Measurements from ENCODE around the gene RPS5.

The RPS5 gene

GRCh38 chr19:58385891-58386575, 1.0 kb upstream of the RPS5 start:
- H3K4me1 Mint-ChIP-seq, result peaks cover 53% of the 10 kb centered on the region
- H3K27me3 Mint-ChIP-seq, result no peaks in the 10 kb centered on the region

GRCh38 chr19:58387338-58388174, 487 bp downstream of the RPS5 start:
- Mint-ChIP-seq H3K27me3 (no peaks in the 10 kb centered on the region), H3K27ac (peak overlapping the region; percentile 98), H3K4me1 (peaks cover 50% of the 10 kb centered on the region), H3K4me3 (peak overlapping the region; percentile 93), H3K36me3 (peaks cover 29% of the 10 kb centered on the region), H3K9me3 (no peaks in the 10 kb centered on the region)
- CTCF ChIA-PET, result interaction anchor here (0.6 kb wide), 1 partner anchor 44 kb away, joined by 3 read pairs; no protein-coding TSS in a partner anchor
- DNase-seq, result no peak

More at GRCh38 chr19:58385891-58386575, 1.0 kb upstream of the RPS5 start:
- peak overlapping the region; percentile 93 for H3K4me3 Mint-ChIP-seq
- CTCF ChIA-PET, result no interaction called here
- H3K36me3 Mint-ChIP-seq, result peaks cover 21% of the 10 kb centered on the region
- peak overlapping the region; percentile 98 for H3K27ac Mint-ChIP-seq
- peak; percentile 34 for DNase-seq
- H3K9me3 Mint-ChIP-seq, result no peaks in the 10 kb centered on the region

DNA sequence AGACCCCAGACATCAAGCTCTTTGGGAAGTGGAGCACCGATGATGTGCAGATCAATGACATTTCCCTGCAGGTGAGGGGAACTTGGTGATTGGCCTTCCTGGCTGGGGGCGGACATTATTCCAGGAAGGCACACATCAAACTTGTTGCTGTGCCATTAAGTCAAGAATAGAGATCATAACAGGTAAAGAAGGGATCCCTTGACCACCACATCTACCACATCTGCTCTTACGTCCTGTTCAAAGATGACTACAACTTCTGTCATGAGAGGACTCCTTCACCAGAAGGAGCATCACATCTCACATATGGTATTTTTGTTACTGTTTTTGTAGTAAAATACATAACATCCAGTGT, 1.1 kb downstream of the RPS5 start:
- Mint-ChIP-seq H3K4me3 (peak overlapping the region; percentile 93), H3K36me3 (peaks cover 34% of the 10 kb centered on the region), H3K9me3 (no peaks in the 10 kb centered on the region), H3K27ac (peak overlapping the region; percentile 83), H3K27me3 (no peaks in the 10 kb centered on the region), H3K4me1 (peaks cover 49% of the 10 kb centered on the region)
- CTCF ChIA-PET, result no interaction called here
- DNase-seq, result no peak

DNA sequence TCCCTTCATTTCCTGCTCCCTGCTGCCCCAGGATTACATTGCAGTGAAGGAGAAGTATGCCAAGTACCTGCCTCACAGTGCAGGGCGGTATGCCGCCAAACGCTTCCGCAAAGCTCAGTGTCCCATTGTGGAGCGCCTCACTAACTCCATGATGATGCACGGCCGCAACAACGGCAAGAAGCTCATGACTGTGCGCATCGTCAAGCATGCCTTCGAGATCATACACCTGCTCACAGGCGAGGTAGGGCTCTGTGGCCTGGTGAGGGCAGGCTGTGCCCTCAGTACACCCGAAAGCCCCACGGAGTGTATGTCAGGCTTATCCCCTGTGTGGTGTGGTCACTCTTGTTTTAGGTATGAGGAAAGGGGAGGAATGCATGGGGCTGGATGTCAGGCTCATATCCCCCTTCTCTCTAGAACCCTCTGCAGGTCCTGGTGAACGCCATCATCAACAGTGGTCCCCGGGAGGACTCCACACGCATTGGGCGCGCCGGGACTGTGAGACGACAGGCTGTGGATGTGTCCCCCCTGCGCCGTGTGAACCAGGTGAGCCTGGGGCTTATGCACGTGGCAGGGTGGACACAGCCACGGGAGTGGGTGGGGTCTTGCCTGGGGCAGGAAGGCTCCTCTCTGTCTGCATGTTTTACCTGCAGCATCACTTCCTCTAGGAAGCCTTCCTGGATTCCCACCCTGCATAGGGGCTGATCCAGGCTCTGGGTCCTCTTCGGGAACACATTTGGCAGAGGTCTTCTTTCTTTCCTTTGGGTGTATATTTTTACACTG, 6.1 kb downstream of the RPS5 start:
- Mint-ChIP-seq H3K4me1 (peaks cover 38% of the 10 kb centered on the region), H3K4me3 (no peak overlapping the region), H3K27ac (no peak overlapping the region), H3K9me3 (no peaks in the 10 kb centered on the region), H3K36me3 (peaks cover 52% of the 10 kb centered on the region), H3K27me3 (peaks cover 37% of the 10 kb centered on the region)
- DNase-seq, result no peak
- CTCF ChIA-PET, result no interaction called here

GRCh38 chr19:58393725-58394033, 6.6 kb downstream of the RPS5 start:
- Mint-ChIP-seq H3K4me3 (no peak overlapping the region), H3K27me3 (peaks cover 41% of the 10 kb centered on the region), H3K9me3 (no peaks in the 10 kb centered on the region), H3K4me1 (peaks cover 32% of the 10 kb centered on the region), H3K36me3 (peaks cover 49% of the 10 kb centered on the region), H3K27ac (no peak overlapping the region)
- DNase-seq, result no peak
- CTCF ChIA-PET, result no interaction called here

GRCh38 chr19:58394821-58395219, 7.8 kb downstream of the RPS5 start:
- Mint-ChIP-seq H3K9me3 (no peaks in the 10 kb centered on the region), H3K36me3 (peaks cover 41% of the 10 kb centered on the region), H3K4me3 (no peak overlapping the region), H3K27ac (no peak overlapping the region), H3K4me1 (peaks cover 26% of the 10 kb centered on the region), H3K27me3 (peaks cover 44% of the 10 kb centered on the region)
- no peak for DNase-seq
- CTCF ChIA-PET, result no interaction called here

GRCh38 chr19:58395220-58395978, 8.3 kb downstream of the RPS5 start, which contains the start of gene RNF225:
Gene RNF225 (plus strand): TSS chr19:58395656. CDS start chr19:58396090, 434 bp downstream.
- no peak within 1 kb of the TSS for H3K4me3 Mint-ChIP-seq
- CTCF ChIA-PET, result no interaction called here

GRCh38 chr19:58395979-58396627, 9.0 kb downstream of the RPS5 start:
- Mint-ChIP-seq H3K27ac (no peak overlapping the region), H3K36me3 (peaks cover 34% of the 10 kb centered on the region), H3K4me1 (peaks cover 29% of the 10 kb centered on the region), H3K9me3 (no peaks in the 10 kb centered on the region), H3K27me3 (peaks cover 49% of the 10 kb centered on the region), H3K4me3 (no peak overlapping the region)
- DNase-seq, result no peak
- CTCF ChIA-PET, result no interaction called here

More at GRCh38 chr19:58395220-58395978, 8.3 kb downstream of the RPS5 start, which contains the start of gene RNF225:
- Mint-ChIP-seq H3K27me3 (peaks cover 44% of the 10 kb centered on the region), H3K9me3 (no peaks in the 10 kb centered on the region), H3K36me3 (peaks cover 40% of the 10 kb centered on the region), H3K4me1 (peaks cover 28% of the 10 kb centered on the region), H3K27ac (no peak within 1 kb of the TSS)
- no peak for DNase-seq

DNA sequence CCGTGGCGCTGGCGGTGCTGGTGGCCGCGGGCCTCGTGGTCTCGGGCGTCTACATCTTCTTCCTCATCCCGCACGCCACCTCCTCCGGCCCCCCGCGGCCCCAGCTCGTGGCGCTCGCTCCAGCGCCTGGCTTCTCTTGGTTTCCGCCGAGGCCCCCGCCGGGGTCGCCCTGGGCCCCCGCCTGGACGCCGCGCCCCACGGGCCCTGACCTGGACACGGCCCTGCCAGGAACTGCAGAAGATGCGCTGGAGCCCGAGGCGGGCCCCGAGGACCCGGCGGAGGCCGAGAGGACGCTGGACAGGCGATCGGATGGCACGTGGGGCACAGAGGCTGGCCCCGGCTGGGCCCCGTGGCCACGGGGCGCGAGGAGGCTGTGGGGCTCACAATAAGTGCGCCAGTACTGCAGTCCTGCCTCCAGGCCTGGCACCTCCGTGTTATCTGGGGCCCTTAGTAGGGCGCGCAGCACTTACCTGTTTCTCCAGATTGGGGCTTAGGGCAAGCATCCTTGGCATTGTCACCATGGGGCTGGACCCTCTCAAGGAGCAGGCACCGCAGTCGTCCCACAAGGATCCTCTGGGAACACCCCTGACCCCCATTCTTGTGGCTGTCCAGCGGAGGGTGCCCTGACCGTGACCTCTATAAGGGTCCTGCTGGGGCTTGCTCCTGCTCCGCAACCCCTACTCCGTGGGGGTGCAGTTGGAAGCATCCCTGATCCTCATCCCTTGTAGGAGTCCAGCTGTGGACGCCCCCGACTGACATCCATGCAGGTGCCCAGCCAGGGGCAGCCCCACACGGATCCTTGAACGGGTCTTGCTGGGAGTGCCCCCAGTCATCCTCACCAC, 9.8 kb downstream of the RPS5 start:
- Mint-ChIP-seq H3K9me3 (no peaks in the 10 kb centered on the region), H3K4me1 (peaks cover 31% of the 10 kb centered on the region), H3K4me3 (no peak overlapping the region), H3K27ac (no peak overlapping the region), H3K27me3 (peaks cover 53% of the 10 kb centered on the region), H3K36me3 (peaks cover 28% of the 10 kb centered on the region)
- DNase-seq, result no peak
- CTCF ChIA-PET, result no interaction called here

DNA sequence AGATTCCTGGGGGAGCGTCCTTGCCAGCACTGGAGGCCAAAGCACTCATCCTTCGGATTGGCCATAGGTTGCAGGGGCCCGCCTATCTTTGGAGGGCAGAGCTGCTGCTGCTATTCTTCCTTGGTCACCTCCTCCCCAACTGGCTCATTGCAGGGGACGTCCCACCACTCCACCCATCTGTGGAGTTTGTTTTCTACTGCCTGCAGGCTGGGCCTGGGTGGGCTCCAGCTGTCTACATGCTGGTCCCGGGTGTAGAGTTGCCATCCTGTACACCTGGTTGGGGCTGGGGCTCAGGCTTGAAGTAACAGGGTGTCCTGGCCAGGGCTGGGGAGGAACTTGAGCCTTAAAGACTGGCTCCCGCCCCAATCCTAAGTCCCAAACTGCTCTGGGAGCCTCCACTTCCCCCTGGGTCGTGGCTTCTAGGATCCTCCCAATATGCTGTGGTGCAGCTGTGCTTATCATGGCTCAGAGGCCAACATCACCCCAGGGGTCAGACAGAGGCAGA, 10.5 kb downstream of the RPS5 start:
- Mint-ChIP-seq H3K4me1 (peaks cover 29% of the 10 kb centered on the region), H3K36me3 (peaks cover 27% of the 10 kb centered on the region), H3K27me3 (peaks cover 53% of the 10 kb centered on the region), H3K27ac (no peak overlapping the region), H3K9me3 (no peaks in the 10 kb centered on the region), H3K4me3 (no peak overlapping the region)
- no peak for DNase-seq
- CTCF ChIA-PET, result no interaction called here

DNA sequence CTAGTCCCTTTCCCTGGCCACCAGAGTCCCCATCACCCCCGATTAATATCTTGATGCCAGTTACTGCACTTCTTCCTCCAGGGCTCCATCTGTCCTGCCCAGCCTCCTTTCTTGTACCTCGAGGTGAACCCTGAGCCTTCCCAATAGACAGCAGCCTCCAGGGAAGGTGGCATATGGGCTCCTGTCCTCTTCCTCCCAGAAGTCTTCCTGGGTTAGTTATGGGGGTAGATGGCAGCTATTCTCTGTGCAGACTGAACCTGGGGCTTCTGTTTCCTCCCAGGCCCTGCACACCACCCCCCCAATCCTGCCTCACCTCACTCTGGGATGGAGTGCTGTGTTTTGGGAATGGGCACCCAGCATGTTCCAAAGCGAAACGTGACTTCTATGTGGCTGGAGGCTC, 11.0 kb downstream of the RPS5 start:
- no peak for DNase-seq

GRCh38 chr19:58398545-58398944, 11.5 kb downstream of the RPS5 start:
- CTCF ChIA-PET, result no interaction called here
- no peak overlapping the region for H3K4me3 Mint-ChIP-seq

More for the DNA sequence above, 11.0 kb downstream of the RPS5 start:
- Mint-ChIP-seq H3K27ac (no peak overlapping the region), H3K4me1 (peaks cover 28% of the 10 kb centered on the region), H3K27me3 (peaks cover 53% of the 10 kb centered on the region), H3K4me3 (no peak overlapping the region), H3K9me3 (no peaks in the 10 kb centered on the region), H3K36me3 (peaks cover 23% of the 10 kb centered on the region)
- CTCF ChIA-PET, result no interaction called here

DNA sequence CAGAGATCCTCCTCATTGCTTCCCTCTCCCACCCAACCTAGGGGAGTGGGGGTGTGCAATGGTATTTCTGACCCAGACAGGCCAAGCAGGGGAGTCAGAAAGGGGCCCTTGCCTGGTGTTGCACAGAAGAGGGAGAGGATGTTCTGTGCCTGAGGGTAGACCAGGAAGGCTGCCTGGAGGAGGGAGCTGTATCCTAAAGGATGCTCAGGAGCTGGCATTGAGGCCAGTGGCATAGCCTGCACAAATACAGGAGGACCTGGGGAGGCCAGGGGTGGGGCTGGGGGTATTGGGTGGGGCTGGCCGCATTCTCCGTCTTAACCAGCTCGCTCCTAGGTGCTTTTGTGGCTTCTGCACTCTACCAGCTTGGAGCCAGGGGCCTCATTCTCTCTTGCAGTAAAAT, 12.8 kb downstream of the RPS5 start:
- Mint-ChIP-seq H3K4me1 (peaks cover 30% of the 10 kb centered on the region), H3K9me3 (no peaks in the 10 kb centered on the region), H3K36me3 (peaks cover 7% of the 10 kb centered on the region), H3K4me3 (peak overlapping the region; percentile 43), H3K27ac (no peak overlapping the region), H3K27me3 (peaks cover 46% of the 10 kb centered on the region)
- CTCF ChIA-PET, result interaction anchor here (1.0 kb wide), 1 partner anchor 114 kb away, joined by 3 read pairs; no protein-coding TSS in a partner anchor
- no peak for DNase-seq

More at GRCh38 chr19:58398545-58398944, 11.5 kb downstream of the RPS5 start:
- Mint-ChIP-seq H3K9me3 (no peaks in the 10 kb centered on the region), H3K27me3 (peaks cover 53% of the 10 kb centered on the region), H3K36me3 (peaks cover 19% of the 10 kb centered on the region), H3K4me1 (peaks cover 30% of the 10 kb centered on the region), H3K27ac (no peak overlapping the region)
- no peak for DNase-seq
